GM18507 (cell line): Measurements from ENCODE around the gene ANKRD33B.
"Not testable (repeated sequence)": the region's sequence is repeated elsewhere in the genome, so short reads cannot be mapped to it uniquely, and the experiment has no call there.

Experiments used
- DNase-seq: peaks from one replicate; pipeline ENCODE4 v3.0.0; 2011; ENCODE audit warnings: low read depth; ENCODE audit not compliant: insufficient read length; ENCODE audit errors: extremely low spot score
- FAIRE-seq: peaks from 2 replicates; lab custom pipeline; 2011; peaks lifted over from hg19 to GRCh38; lab: Jason Lieb, UNC

ANKRD33B gene

GRCh38 chr5:10627160-10627701, 63.4 kb downstream of the ANKRD33B start:
- DNase-seq (no peak), FAIRE-seq (no peak)

DNA sequence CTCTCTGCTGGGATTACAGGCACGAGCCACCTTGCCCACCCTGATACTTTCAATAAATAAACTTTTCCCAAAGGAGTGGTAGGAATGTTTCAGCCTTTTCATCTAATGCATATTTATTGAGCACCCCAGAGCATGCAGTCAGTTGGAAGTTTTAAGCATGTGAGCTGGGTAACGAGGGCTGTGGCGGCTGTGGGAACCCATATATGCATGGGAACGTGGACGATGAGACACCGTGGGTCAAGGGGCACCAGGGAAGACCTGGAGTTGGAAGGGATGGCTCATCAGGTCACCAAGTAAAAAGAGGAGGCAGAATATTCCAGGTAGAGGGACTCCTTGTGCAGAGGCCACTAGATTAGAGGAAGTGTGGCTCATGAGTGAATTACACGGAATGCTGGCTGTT, 64.7 kb downstream of the ANKRD33B start:
- FAIRE-seq: no peak
- DNase-seq: no peak

GRCh38 chr5:10629682-10630081, 65.8 kb downstream of the ANKRD33B start:
- FAIRE-seq (no peak), DNase-seq (no peak)

DNA sequence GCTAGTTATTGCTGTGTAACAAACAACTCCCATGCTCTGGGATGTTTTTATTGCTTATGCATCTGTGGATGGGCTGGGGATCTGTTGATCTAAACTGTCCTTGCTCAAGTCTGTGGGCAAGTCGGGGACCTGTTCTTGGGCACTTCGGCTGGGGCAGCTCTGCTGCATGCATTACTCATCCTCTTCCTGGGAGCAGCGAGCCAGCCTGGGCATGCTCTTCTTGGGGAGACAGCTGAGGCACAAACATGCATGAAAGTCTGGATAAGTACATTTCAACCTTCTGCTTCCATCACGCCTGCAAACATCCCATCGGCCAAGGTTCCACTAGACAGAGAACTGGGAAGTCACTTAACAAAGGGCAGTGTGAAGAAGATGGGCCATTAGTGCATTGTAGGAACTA, 66.3 kb downstream of the ANKRD33B start:
- no peak for DNase-seq
- no peak for FAIRE-seq

DNA sequence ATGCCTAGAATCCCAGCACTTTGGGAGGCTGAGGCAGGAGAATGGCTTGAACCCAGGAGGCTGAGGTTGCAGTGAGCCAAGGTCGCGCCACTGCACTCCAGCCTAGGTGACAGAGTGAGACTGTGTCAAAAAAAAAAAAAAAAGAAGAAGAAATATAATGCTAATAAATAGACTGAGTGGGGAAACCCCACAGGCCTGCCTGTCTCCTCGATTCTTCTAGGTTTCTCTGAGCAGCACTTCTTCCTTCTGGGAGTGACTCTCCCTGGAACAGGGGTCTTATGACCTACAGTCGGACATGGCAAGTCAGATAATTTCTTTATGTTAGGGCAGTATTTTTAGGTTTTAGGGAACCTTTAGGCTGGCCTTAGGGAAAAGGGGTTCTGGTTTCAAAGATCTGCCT, 66.9 kb downstream of the ANKRD33B start:
- not testable (repeated sequence) for FAIRE-seq, DNase-seq

- FAIRE-seq (peak; percentile 66), DNase-seq (no peak)
These were observed 67.6 kb downstream of the ANKRD33B start for GRCh38 chr5:10631316-10631996.

- FAIRE-seq: peak; percentile 90
- peak; percentile 64 for DNase-seq
These were observed 68.4 kb downstream of the ANKRD33B start for GRCh38 chr5:10632110-10632761.

- DNase-seq (no peak), FAIRE-seq (peak; percentile 15)
These were observed 69.6 kb downstream of the ANKRD33B start for GRCh38 chr5:10633271-10634049.

GRCh38 chr5:10634050-10634449, 70.2 kb downstream of the ANKRD33B start:
- FAIRE-seq: no peak
- DNase-seq: no peak

- no peak for DNase-seq
- no peak for FAIRE-seq
These were observed 70.7 kb downstream of the ANKRD33B start for GRCh38 chr5:10634562-10634961.

GRCh38 chr5:10635257-10635866, 71.5 kb downstream of the ANKRD33B start:
- DNase-seq: peak; percentile 73

GRCh38 chr5:10635867-10636350, 72.0 kb downstream of the ANKRD33B start:
- no peak for DNase-seq
- FAIRE-seq: no peak

More at GRCh38 chr5:10635257-10635866, 71.5 kb downstream of the ANKRD33B start:
- FAIRE-seq: peak; percentile 88

- no peak for DNase-seq
- FAIRE-seq: no peak
These were observed 72.7 kb downstream of the ANKRD33B start for GRCh38 chr5:10636363-10637142.

GRCh38 chr5:10637944-10638343, 74.1 kb downstream of the ANKRD33B start:
- DNase-seq (no peak), FAIRE-seq (no peak)

- not testable (repeated sequence) for FAIRE-seq, DNase-seq
These were observed 74.9 kb downstream of the ANKRD33B start for GRCh38 chr5:10638723-10639122.

DNA sequence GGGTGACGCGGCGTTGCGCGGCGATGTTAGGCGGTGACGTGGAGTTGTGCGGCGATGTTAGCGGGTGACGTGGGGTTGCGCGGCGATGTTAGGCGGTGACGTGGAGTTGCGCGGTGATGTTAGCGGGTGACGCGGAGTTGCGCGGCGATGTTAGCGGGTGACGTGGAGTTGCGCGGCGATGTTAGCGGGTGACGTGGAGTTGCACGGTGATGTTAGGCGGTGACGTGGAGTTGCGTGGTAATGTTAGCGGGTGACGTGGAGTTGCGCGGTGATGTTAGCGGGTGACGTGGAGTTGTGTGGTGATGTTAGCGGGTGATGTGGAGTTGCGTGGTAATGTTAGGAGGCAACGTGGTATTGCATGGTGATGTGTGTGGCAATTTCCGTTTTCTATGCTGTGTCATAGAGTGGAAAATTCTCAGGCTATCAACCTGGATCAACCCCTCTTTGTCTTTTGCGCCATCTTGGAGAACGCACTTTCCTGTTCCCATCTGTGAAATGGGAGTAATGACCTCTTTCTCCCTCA, 76.0 kb downstream of the ANKRD33B start:
- FAIRE-seq (no peak), DNase-seq (no peak)

DNA sequence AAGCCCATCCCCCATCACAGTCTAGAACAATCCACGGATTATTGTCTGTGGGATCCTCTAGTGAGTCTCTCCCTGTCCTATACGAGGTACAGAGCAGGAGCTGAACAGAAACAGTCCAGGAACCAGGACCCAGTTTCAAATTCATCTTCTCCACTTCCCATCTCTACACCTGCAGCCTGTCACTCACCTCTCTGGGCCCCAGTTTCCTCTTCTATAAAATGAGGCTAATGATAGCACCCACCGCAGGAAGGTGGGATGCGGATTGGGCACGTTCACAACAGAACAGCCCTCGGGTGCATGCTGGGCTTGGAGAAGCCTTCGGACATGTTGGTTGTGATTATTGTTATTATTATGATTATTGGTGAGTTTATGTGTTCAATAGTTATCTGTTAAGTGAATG, 78.5 kb downstream of the ANKRD33B start:
- DNase-seq (no peak), FAIRE-seq (no peak)

DNA sequence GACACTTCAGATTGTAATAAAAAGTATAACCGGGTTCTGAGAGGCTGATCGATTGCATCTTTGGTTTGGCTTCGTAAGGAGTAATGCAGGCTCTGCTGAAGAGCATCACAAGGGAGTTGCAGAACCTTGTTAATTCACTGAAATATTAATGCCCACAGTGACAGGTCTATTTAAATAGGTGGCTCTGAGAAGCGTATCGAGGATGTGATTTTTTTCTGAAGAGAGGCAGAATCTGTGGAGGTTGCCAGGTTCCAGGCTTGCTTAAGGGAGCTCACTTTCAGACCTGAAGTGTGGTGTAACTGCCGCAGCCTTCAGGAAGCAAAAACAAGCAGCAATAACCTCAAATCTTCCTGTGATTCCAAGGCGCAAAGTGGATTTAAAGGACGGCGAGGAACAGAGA, 80.3 kb downstream of the ANKRD33B start:
- FAIRE-seq: no peak
- no peak for DNase-seq

GRCh38 chr5:10645146-10645545, 81.3 kb downstream of the ANKRD33B start:
- FAIRE-seq (no peak), DNase-seq (no peak)
